Umbilical cord (tissue), 2 donors: ENCODE data around the gene THYN1. TPM values are rescaled to one million over a fixed set of nuclear protein-coding genes. Genes with fewer than 3 reads are reported as not detected.

Source experiments
- DNase-seq: peaks from one replicate; pipeline ENCODE4 v3.0.0-alpha.2; 2015; ENCODE audit warnings: low spot score
- total RNA-seq: library from RNA; depleted of rRNA; stranded (reverse); fragments of >200 nt; gene quantifications from one replicate; pipeline ENCODE4 v1.2.3, GENCODE V29; 2014; ENCODE audit warnings: low replicate concordance; ENCODE audit not compliant: insufficient read depth

Gene THYN1
- total RNA-seq, 1 donor from 2014 or later = 40.2 TPM

DNA sequence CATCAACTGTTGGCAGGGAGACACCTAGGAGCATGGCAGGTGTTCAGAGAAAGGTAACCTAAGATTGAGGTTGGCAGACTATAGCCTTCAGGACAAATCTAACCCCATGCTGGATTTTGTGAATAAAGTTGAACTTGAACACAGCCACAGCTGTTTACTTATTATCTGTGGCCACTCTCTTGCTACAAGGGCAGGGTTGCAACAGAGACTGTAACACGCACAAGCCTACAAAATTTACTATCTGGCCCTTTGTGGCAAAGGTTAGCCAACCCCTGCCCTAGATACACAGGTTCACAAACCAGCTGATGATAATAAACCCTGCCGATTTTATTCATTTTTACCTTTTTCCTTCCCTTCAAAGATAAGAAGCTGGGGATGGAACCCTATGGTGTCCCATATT lies 2.5 kb downstream of the THYN1 start:
- no peak for DNase-seq

DNA sequence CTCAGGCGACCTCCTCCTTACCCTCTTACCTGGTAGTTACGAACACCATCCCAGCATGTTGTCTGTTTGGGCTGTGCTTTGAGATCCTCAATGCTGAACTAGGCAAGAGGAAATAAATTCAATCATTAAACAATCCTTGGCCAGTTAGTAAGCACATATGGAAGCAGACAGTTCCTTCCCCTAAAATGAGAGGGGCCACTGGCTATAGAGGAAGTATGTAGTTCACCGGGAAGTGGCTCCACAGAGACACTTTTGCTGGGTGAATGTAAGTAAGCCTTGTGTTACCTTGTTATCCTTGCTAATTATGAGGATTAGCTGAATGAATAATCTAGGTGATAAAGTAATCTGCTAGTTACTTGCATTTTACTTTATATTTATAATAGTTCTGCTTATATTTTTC lies 2.9 kb downstream of the THYN1 start:
- DNase-seq = no peak

DNA sequence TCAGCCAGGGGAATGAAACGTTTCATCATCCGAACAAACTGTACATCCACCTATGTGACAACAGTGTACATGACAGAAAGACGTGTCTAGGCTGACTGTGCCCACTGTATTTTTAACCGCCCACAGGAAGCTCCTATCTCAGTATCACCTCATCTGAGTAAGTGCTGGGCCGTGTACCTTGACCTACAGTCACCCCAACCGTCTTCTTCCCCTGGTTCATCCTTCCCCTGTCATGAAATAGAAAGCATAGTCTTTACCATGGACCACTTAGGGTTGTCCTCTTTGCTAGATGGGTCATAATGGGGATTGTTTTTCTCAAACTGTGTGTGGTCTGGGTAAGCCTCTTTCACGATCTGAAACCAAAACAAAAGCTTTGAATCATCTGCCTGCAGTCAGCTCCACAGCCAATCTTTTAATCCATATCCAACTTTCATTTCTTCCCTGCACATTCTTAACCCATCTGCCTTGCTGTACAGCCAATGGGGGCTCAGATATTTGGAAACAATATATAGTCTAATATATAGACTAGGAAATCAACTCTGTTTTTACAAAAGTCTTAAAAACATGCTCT lies 4.2 kb downstream of the THYN1 start:
- no peak for DNase-seq

DNA sequence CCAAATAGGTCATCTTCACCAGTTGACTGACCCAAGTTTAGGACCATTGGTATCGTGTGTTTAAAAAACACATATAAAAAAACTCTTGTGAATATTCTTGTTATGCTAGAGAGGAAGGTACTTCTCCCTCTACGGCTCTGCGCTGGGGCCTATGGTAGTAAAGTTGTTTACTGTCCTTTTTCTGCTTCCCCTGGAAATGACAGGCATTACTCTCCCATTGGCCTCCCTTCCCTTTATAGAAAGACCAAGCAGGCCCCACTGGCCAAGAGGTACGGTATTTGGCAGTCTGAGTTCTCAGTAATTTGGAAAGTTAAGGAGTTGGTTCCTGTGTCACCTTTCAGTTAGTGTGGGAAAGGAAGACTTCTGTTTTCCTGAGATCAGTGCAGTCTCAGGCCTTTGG lies 6.5 kb downstream of the THYN1 start:
- no peak for DNase-seq

DNA sequence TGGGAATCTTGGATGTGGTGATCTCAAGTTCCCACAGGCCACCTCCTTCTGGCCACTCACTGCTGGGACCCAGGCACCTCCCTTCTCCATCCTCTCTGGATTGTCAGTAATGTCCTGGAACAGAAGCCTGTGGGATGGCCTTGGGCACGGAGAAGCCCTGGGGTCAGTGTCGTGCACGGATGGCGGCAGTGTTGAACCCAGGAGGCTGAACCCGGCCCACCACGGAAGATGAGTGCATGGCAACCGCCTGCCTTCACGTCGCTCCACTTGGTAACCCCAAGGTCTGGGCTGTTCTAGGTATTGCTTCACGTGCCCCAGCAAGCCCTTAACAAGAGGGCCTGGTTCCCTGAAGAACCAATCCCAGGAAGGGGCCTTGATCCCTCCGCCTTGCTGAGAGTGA lies 7.1 kb downstream of the THYN1 start:
- no peak for DNase-seq

DNA sequence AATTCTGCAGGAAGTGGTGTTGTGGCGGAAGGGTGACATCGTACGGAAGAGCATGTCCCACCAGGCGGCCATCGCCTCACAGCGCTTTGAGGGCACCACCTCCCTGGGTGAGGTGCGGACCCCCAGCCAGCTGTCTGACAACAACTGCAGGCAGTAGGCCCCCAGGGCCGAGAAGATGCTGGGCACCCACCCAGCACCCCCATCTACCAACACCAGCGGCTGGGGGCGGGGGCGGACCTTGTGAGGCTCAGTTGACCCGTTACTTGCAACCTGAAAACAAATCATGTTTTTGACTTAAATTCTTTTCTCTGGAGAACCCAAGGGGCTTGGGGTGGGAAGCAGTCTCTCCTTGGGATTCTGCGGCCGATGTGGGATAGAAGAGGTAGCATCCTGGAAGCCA lies 7.7 kb downstream of the THYN1 start:
- no peak for DNase-seq

DNA sequence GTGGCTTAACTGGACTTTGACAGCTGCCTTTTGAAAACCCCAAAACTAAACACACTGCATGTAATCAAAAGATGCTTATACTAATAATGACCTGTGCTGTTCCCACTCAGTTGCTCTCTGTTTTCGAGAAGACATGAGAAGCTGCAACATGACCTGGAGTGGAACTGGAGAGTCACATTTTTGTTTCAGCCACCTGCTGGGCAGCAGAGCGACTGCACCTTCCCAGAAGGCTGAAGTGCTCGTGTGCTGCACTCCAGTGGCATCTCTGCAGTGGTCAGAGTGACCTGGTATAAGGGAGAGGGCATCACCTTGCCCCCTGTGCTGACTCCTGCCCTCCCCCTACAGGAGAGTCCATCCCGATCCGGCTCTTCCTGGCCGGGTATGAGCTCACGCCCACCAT lies 8.6 kb downstream of the THYN1 start:
- no peak for DNase-seq

DNA sequence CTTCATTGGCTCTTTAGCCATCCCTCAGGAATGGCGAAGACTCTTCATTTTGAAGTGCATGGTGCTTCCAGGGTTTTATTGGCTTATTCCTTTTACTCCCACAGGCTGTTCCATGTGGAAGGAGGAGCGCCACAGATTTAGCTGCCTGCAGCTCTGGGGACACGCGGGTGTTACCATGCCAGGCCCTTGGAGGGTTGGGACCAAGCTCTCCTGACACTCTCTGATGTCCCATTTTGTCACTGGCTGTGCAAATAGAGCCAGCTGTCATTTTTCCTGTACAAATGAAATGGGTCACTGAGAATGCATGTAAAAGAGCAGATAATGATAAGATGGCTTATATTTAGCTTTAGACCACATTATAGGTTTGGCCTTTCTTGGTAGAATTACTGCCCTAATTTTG lies 9.2 kb downstream of the THYN1 start:
- no peak for DNase-seq

DNA sequence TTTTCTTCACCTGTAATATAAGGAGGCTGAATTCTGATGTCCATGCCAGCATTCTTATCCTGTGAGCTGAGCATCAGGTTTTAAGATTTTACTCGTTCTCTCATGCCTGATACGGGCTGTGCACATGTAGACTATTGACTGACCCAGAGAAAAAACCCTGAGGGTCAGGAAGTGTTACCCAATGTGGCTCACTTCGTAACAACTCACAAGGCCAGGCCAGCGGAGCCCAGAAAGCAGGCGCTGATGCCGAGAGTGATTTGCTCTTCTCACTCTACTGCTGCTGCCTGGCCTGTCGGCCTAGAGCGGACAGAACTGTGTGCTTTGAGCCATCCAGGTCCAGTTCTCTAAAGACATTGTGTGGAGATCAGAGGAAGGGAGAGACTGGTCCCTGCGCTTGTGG lies 10.8 kb downstream of the THYN1 start:
- DNase-seq = no peak

DNA sequence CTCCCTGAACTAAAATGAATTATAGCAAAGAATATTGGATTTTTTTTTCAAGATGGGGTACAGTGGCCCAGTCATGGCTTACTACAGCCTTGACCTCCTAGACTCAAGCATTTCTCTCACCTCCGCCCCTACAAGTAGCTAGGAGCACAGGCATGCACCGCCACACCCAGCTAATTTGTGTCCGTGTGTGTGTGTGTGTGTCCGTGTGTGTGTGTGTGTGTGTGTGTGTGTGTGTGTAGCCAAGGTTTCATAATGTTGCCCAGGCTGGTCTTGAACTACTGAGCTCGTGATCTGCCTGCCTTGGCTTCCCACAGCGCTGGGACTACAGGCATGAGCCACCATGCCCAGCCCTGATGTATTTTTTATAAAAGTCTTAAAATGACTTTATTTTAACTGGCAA lies 12.6 kb downstream of the THYN1 start:
- no peak for DNase-seq

DNA sequence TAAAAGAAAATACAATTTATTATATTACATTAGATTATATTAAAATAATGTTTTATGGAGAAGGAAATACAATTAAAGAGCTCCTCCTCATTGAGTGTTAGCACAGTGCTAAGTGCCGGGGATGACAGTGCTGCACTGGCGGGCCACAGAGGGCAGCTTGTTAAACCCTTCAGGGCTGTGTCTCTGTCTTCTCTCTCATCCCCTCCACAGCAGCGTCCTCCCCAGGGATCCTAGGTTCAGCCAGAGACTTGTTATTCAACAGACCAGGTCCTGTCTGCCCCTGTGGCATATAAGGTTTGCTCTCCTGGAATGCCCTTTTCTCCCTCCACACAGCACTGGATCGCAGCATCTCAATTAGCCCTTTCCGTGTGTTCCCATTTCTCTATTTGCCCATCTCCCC lies 14.2 kb downstream of the THYN1 start:
- no peak for DNase-seq

DNA sequence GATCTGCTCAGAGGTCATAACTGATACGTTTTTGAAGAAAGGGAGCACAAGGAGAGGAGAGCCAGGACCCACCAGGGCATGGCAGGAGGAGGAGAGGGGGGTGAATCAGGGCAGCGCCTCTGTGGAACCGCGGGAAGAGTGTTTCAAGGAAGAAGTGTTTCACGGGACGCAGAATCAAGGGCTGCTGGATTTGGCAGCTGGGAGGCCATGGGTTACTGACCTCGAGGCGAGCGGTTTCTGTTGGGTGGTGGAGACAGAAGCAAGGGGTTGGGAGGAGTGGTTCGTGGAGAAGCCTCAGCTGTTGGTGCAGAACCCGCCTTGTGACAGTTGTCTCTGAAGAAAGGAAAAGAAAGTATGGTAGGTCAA lies 15.6 kb downstream of the THYN1 start:
- no peak for DNase-seq

DNA sequence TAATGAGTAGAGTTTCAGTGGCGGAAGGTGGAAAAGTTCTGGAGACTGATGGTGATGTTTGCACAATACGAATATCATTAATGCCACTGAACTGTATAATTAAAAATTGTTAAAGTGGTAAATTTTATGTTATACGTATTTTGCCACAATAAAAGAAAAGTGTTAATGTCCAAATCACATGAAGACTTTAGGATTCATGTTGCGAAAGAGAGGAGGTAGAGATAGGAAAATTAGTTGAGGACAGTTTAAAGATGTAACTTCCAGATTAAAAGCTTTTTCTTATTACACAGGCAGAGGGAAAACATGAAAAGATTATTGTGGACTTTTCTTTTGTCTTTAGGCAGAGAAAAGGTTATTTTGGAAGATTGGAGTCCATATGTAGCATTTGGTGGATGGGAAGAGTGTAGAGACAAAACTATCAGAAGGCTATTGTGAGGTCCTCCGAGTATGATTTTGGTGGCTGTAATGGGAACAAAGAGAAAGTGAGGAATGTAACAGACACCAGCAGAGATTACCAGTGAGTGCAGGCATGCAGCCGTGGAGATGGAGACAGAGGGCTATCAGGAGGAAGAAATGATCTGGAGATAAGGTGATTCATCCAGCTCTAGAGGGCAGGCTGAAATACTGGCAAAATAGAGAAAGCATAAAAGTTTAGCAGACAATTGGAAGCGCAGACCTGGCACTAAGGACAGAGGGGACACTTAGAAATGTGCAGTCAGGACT lies 16.2 kb downstream of the THYN1 start:
- no peak for DNase-seq

DNA sequence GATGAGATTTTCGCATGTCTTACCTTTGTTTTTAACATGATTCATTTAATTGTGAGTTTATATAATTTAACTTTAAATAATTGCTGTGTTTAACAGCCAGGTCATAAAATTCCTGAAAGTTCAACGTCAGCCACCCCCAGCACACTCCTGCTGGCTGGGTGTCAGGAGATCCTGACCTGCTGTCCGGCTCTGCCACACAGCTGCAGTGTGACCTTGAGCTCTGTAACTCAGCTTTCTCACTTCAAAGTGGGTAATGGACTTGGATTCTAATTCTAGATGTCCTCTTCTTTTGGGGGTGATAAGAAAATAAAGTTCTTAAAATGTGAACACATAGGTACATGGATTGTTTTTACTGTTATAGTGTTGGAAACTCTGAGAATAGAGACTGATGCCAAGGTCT lies 17.8 kb downstream of the THYN1 start:
- no peak for DNase-seq

DNA sequence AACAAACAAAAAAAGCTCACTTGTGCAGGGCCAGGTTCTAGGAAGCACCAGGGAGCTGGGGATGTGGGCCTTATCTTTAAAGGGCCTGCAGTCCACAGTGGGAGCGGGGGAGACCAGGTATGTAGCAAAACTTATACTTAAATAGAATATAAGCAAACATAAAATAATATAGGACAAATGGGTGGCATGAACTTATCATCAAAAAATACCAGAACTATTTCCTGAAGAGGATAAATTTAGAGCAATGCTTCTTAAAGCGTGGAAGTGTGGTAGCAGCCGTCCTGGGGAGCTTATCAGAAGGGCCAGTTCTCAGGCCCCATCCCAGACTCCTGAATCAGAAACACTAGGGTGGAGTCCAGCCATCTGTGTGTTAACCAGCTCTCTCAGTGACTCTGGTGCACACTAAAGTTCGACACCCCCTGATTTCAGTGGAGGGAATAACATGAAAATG lies 19.4 kb downstream of the THYN1 start:
- DNase-seq = no peak

DNA sequence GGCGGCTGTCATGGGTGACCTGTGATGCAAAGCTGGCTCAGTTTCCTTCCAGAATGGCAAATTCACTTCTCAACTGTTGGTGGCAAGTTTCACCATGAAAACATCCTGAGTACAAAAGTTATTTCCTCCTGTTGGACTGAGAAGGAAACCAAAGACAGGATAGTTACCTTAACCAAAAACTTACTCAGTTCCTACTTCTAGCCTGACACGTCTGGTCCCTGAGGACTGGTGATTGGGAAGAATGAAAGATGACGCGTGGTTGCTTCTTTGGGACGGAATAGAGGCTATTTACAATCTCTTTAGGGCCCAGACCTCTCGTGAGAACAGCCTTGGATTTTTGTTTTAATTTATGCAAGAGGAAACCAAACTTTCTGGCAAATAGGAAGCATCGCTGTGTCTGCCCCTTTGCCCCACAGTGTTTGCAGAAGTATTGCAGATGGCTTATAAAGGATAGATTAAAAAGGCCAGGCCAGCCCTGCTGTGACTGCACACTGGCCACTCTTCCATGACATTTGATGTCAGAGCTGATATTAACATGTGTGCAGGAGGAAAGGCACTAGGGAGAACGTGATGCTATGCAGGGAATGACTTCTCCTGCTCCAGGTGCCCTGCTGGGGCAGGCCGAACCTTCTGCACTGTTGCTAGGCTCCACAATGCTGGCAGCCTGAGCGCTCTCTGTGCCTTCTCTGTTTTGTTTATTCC lies 21.0 kb downstream of the THYN1 start:
- no peak for DNase-seq

DNA sequence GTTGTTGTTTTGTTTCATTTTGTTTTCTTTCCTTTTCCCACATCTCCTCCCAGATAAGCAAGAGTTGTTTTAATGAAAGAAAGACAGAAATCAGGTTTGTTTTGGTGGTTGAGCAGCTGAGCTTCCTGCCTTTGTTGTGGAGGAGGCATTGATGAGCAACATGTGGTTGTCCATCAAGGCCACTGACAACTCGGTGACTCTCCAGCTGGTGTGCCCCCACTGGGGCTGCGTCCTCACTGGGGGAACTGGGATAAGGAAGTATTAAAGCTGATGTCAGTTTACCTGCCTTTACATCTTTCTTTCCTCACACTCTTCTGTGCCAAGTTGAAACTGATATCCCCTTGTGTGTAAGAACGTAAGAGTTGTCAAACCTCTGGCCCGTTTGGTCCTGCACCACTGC lies 22.8 kb downstream of the THYN1 start:
- DNase-seq = no peak

DNA sequence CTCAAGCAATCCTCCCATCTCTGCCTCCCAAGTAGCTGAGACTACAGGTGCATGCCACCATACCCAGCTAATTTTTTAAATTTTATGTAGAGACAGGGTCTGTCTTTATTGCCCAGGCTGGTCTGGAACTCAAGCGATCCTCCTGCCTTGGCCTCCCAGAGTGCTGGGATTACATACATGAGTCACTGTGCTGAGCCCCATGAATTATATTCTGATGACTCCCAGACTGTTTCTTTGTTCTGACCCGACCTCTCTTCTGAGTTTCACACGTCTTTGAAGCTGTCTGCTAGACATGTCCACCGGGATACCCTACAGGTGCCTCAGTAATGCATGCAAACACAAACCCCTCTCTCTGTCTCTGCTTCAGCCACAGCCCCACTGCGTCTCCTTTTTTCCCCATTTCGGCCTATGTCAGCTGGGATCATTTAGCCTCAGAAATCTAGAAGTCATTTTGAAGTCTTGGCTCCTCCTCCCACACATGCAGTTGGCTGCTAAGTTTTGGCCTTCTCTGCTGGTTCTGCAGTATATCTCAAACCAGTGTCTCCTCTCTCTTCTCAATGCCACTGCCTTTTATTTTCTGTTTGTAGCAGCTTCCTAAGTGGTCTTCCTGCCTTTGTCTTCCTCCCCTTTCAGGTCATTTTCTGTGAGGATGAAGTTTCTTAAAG lies 23.9 kb downstream of the THYN1 start:
- DNase-seq = no peak

DNA sequence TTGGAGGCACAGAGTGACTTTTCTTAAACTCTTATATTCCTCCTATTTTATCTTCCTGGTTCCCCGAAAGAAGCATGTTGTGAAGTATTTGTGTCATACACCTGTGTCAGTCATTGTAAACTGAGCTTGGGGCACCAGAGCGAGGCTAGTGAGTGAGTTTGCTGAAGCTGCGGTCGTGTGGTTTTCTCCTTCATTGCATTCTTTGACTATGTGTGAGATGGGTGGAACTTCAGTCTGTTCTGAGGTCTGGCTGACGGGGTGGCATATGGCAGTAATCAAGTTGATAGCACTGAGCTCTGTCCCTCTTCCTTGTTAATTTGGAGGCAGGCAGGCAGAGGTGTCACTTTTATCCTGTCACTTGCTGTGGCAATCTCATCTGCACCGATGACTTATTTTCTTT lies 24.5 kb downstream of the THYN1 start:
- DNase-seq = no peak

DNA sequence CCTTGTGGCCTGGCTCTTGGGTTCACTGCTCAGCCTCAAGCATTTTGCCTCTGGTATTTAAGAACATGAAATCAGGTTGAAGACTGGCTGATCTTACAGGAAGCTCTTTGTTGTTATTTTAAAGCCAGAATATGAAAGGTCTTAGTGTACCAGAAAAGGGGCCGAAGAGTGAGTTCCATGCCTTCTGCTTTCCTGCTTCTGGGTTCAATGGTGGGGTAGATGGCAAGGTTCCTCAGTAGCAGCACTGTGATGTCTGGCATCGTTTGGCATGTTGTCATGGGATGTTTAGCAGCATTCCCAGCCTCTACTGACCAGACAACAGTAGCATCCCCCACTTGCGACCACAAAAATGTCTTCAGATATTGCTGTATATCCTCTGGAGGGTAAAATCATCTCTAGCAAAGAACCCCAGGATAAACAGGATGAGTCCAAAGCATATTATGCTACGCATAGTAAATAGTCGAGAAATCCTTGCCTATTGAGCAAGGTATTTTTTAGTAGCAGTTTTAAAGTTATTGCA lies 26.3 kb downstream of the THYN1 start:
- no peak for DNase-seq

DNA sequence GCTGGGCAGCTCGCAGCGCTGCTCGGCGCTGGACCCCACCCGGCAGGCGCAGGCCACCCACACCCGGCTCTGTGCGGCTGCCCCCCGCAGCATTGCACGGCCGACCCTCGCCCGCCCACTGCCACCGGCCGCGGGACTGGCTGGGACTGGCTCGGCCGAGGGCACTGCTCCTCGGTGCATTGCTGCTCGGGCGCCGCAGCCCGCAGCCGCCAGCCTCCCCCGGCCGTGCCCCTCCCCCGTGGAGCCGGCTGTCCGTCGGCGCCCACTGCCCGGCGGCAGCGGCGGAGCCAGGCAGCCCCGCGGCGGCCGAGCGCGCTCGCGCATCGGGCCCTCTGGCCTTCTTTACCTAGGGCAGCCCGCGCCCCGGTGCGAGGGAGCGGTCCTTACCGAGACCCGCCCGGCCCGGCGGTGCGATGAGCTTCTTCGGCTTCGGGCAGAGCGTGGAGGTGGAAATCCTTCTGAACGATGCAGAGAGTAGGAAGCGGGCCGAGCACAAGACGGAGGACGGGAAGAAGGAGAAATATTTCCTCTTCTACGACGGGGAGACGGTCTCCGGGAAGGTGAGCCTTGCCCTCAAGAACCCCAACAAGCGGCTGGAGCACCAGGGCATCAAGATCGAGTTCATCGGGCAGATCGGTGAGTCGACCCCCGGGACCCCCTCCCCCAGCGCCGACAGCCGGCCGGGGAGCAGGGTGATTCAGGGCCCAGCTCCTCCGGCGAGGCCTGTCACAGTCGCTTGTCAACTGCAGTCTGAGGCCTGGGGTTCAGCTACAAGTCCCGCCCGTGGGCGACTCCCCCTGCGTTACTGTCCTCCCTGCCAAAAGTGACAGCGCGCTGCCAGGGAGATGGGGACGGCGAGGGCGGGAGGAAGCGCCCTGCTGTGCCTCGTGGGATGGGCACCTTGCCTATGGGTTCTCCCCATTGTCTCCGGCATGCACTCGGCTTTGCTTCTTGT lies 28.2 kb downstream of the THYN1 start:
- peak; percentile 26 for DNase-seq
